Mammary epithelial cell (primary cell): ENCODE data around the gene CAMSAP1.

Experiments
- EZH2 ChIP-seq: IDR thresholded peaks from 2 replicates; pipeline ENCODE4 v1.6.1; 2012; ENCODE audit warnings: low read length, inconsistent platforms, borderline replicate concordance
- TF ChIP-seq, protein P1 (sequence below), 2 donors: IDR thresholded peaks in 1 of 2; conservative IDR thresholded peaks in 1 of 2; 2 replicates each; pipeline ENCODE4 v1.5.1; 2011 to 2012; ENCODE audit warnings: inconsistent platforms in 2 of 2, low read length in 2 of 2, mild to moderate bottlenecking in 2 of 2, control low read depth in 1 of 2, low read depth in 1 of 2; ENCODE audit not compliant: insufficient read depth in 1 of 2; ENCODE audit errors: extremely low read depth in 1 of 2

DNA sequence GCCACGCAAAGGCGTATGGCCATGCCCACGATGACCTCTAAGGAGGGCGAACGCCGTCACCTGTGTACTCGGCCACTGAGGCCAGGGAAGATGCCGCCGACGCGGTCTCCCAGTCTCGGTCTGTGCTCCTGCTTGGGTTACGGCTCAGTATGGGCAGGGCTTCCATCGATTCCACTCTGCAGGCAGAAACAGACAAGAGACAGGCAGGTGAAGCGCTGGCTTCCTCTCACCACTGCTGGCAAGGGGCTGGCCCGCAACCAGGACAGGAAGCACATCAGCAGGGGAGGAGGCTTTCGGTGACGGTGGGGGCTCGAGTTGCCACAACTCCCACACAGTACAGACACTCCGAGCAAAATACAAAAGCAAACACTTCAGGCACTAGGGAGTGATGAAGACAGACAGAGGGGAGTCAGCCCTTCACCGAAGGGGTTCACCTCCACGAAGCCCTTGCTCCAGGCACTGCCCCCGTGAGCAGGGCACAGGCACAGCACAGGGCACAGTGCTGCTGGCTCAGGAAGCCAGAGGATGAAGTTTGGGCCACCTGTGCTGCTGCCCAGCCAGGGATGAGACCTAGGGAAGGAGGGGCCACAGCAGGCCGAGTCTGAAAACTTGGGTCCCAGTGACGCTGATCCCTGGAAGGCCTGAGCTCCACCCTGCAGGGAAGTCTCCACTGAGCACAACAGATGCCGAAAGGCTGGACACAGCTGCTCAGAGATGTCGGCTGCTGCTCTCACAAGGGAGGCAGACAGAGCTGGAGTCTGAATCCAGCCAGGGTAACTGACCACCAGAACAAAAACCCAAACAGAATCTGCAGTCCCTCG, 91.3 kb downstream of the CAMSAP1 start:
- TF ChIP-seq, protein P1, sequence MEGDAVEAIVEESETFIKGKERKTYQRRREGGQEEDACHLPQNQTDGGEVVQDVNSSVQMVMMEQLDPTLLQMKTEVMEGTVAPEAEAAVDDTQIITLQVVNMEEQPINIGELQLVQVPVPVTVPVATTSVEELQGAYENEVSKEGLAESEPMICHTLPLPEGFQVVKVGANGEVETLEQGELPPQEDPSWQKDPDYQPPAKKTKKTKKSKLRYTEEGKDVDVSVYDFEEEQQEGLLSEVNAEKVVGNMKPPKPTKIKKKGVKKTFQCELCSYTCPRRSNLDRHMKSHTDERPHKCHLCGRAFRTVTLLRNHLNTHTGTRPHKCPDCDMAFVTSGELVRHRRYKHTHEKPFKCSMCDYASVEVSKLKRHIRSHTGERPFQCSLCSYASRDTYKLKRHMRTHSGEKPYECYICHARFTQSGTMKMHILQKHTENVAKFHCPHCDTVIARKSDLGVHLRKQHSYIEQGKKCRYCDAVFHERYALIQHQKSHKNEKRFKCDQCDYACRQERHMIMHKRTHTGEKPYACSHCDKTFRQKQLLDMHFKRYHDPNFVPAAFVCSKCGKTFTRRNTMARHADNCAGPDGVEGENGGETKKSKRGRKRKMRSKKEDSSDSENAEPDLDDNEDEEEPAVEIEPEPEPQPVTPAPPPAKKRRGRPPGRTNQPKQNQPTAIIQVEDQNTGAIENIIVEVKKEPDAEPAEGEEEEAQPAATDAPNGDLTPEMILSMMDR (conservative IDR thresholded peaks at IDR 0.05 in 1 of 2, IDR thresholded peaks at IDR 0.05 in 1 of 2; ENCODE audit: extremely low read depth in 1 of 2, insufficient read depth in 1 of 2, low read depth in 1 of 2, low read length in 2 of 2) = no peak
- TF ChIP-seq EZH2 = no peak
